Osteocyte (in vitro differentiated cells): ENCODE measurements around the gene MTHFD1L. TPM values are rescaled to one million over a fixed set of nuclear protein-coding genes. Genes with fewer than 3 reads are reported as not detected.
A peak's percentile ranks its signal among the peaks of the same experiment; 100 is the strongest.

Source experiments
- DNase-seq: peaks from one replicate; pipeline ENCODE4 v3.0.0; 2021; ENCODE audit warnings: mixed read lengths; ENCODE audit not compliant: unreplicated experiment; ENCODE audit errors: extremely low spot score
- H3K27ac Mint-ChIP-seq: one replicate; pipeline ENCODE4 v1.8.0; 2021; ENCODE audit warnings: mild to moderate bottlenecking, mixed read lengths; ENCODE audit not compliant: unreplicated experiment
- H3K27me3 Mint-ChIP-seq: one replicate; pipeline ENCODE4 v1.8.0; 2021; ENCODE audit warnings: mixed read lengths; ENCODE audit not compliant: unreplicated experiment
- H3K36me3 Mint-ChIP-seq: one replicate; pipeline ENCODE4 v1.8.0; 2021; ENCODE audit warnings: mixed read lengths; ENCODE audit not compliant: unreplicated experiment
- H3K4me1 Mint-ChIP-seq: one replicate; pipeline ENCODE4 v1.8.0; 2021; ENCODE audit warnings: mixed read lengths; ENCODE audit not compliant: unreplicated experiment
- H3K4me3 Mint-ChIP-seq: one replicate; pipeline ENCODE4 v1.8.0; 2021; ENCODE audit warnings: mild to moderate bottlenecking, moderate library complexity, mixed read lengths; ENCODE audit not compliant: unreplicated experiment
- H3K9me3 Mint-ChIP-seq: one replicate; pipeline ENCODE4 v1.8.0; 2021; ENCODE audit warnings: mixed read lengths; ENCODE audit not compliant: unreplicated experiment
- total RNA-seq: library from RNA; stranded (reverse); gene quantifications from 2 replicates; pipeline ENCODE4 v1.2.1, GENCODE V29; 2021
- TF ChIP-seq, protein P1 (sequence below): fragments of 200-600 bp; sonication (generic); IDR thresholded peaks from 2 replicates; pipeline ENCODE4 v1.5.0; 2021; ENCODE audit warnings: antibody characterized with exemption, mild to moderate bottlenecking, moderate library complexity

Gene MTHFD1L
- total RNA-seq, 1 donor from 2014 or later: 63.2 TPM

DNA sequence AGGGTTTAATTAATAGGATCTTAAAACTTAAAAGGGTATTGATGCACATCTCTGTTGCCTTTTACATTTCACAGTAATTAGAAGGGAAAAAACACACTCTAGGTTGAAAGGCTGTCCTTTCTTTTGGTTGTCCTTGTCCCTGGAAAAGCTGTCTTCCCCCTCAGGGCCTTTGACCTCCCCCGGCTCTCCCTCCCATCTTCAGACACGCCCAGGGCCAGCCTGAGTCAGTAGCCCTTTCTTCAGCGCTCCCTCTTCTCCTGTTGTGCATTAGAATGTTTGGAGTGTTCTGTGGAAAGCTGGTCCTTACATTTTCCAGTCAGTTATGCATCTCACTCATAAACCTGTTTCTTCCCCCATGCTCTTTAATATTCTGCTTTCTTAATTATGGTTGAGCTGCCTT is 157.0 kb downstream of the MTHFD1L start:
- no peak for DNase-seq
- peak overlapping the region; percentile 87 for H3K27ac Mint-ChIP-seq

DNA sequence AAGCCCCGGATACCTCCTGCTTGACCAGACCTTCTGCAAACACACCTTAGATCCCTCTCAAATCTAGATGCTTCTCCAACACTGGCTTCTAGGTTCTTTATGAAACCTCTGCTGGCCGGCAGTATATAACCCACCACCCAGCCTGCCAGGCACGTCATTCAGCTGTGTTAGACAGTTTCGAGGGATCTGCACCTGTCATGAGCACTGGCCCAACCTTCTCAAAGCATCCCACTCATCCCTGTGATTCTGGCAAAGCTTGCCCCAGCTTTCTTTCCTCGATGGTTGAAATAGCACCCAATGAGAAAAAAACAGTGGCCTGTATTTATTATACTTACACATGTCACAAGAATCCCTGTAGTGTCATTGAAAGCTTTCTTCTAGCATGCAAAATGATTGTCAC is 157.8 kb downstream of the MTHFD1L start:
- peaks cover 14% of the 10 kb centered on the region for H3K36me3 Mint-ChIP-seq
- H3K27me3 Mint-ChIP-seq: no peaks in the 10 kb centered on the region
- H3K4me3 Mint-ChIP-seq: no peak overlapping the region
- peaks cover 38% of the 10 kb centered on the region for H3K4me1 Mint-ChIP-seq
- DNase-seq: no peak
- peak overlapping the region; percentile 13 for H3K27ac Mint-ChIP-seq
- TF ChIP-seq, protein P1, sequence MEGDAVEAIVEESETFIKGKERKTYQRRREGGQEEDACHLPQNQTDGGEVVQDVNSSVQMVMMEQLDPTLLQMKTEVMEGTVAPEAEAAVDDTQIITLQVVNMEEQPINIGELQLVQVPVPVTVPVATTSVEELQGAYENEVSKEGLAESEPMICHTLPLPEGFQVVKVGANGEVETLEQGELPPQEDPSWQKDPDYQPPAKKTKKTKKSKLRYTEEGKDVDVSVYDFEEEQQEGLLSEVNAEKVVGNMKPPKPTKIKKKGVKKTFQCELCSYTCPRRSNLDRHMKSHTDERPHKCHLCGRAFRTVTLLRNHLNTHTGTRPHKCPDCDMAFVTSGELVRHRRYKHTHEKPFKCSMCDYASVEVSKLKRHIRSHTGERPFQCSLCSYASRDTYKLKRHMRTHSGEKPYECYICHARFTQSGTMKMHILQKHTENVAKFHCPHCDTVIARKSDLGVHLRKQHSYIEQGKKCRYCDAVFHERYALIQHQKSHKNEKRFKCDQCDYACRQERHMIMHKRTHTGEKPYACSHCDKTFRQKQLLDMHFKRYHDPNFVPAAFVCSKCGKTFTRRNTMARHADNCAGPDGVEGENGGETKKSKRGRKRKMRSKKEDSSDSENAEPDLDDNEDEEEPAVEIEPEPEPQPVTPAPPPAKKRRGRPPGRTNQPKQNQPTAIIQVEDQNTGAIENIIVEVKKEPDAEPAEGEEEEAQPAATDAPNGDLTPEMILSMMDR: no peak
- no peaks in the 10 kb centered on the region for H3K9me3 Mint-ChIP-seq

More for the DNA sequence above, 157.0 kb downstream of the MTHFD1L start:
- no peaks in the 10 kb centered on the region for H3K27me3 Mint-ChIP-seq
- H3K4me3 Mint-ChIP-seq: no peak overlapping the region
- TF ChIP-seq, protein P1: no peak
- H3K9me3 Mint-ChIP-seq: no peaks in the 10 kb centered on the region
- H3K36me3 Mint-ChIP-seq: peaks cover 13% of the 10 kb centered on the region
- H3K4me1 Mint-ChIP-seq: peaks cover 37% of the 10 kb centered on the region

DNA sequence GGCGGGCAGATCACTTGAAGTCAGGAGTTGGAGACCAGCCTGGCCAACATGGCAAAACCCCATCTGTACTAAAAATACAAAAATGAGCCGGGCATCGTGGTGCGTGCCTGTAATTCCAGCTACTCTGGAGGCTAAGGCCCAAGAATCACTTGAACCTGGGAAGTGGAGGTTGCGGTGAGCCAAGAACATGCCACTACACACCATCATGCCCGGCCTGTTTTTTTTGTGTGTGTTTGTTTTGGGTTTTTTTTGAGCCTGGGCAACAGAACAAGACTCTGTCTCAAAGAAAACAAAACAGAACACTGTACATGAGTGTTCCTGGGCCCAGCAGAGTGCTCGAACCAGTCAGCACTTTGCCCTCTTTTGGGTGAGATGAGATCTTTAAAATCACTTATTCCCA is 159.1 kb downstream of the MTHFD1L start:
- Mint-ChIP-seq H3K4me1 (peaks cover 38% of the 10 kb centered on the region), H3K9me3 (no peaks in the 10 kb centered on the region), H3K27ac (no peak overlapping the region), H3K36me3 (peaks cover 15% of the 10 kb centered on the region), H3K27me3 (no peaks in the 10 kb centered on the region), H3K4me3 (no peak overlapping the region)
- no peak for DNase-seq
- TF ChIP-seq, protein P1: no peak

DNA sequence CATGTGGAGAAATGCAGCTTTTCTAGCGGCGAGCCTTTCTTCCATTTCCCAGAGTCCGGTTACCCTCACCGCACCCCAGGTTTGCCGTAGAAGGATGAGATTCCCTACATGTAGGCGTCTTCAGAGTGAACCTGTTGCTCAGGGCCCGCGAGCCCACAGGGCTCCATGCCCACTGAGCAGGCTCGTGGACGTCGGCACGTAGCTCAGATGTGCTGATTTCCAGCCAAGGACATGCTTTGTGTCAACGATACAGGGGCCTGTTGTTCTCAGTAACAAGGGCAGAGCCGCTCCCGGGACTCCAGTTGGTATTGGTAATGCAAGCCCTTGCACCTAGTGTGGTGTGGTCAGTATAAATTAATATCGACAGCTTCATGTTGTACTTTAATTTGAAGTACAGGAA is 159.6 kb downstream of the MTHFD1L start:
- peaks cover 38% of the 10 kb centered on the region for H3K4me1 Mint-ChIP-seq
- TF ChIP-seq, protein P1: no peak
- no peaks in the 10 kb centered on the region for H3K9me3 Mint-ChIP-seq
- DNase-seq: no peak
- no peaks in the 10 kb centered on the region for H3K27me3 Mint-ChIP-seq
- no peak overlapping the region for H3K4me3 Mint-ChIP-seq
- peaks cover 19% of the 10 kb centered on the region for H3K36me3 Mint-ChIP-seq
- peak overlapping the region; percentile 81 for H3K27ac Mint-ChIP-seq

DNA sequence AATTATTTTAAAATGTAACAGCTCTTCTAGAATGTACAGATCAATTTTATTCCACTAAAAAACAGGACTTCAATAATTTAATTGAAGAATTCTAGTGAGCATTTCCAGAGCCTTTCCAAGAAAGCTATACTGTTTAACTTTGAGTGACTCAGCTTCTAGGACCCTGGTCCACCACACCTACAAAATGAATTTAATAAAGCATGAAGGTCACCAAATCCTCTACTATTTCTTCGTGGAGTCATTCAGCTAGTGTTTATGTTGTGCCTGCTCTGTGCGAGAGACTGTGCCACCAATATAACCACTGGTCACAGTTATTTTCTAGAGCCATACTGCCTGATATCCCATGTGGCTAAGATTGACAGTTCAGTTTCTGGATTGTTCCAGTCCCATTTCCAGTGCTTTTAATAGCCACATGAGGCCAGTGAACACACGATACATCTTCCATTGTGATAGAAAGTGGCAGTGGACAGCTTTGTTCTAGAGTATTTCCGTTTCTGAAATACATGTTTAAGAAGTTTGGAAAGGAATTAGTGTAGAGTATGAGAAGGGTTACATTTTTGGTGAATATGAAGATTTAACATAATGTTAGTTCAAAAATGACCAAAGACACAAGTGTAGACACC is 160.7 kb downstream of the MTHFD1L start:
- no peak overlapping the region for H3K4me3 Mint-ChIP-seq
- H3K4me1 Mint-ChIP-seq: peaks cover 35% of the 10 kb centered on the region
- H3K27me3 Mint-ChIP-seq: no peaks in the 10 kb centered on the region
- DNase-seq: no peak
- TF ChIP-seq, protein P1: peak; percentile 20
- H3K27ac Mint-ChIP-seq: peak overlapping the region; percentile 81
- H3K9me3 Mint-ChIP-seq: no peaks in the 10 kb centered on the region
- H3K36me3 Mint-ChIP-seq: peaks cover 19% of the 10 kb centered on the region
